ENCODE results near the gene DNAH11.

- TF ChIP-seq POLR2AphosphoS5 (IDR thresholded peaks at IDR 0.05; ENCODE audit: low read depth, low read length) (no peak), KAT2B (IDR thresholded peaks at IDR 0.05; ENCODE audit: borderline replicate concordance, low read depth, low read length) (no peak), ZBTB43 (CRISPR knock-in tag; conservative IDR thresholded peaks at IDR 0.05) (no peak), ZFP36 (IDR thresholded peaks at IDR 0.05; ENCODE audit: borderline replicate concordance, low read depth, low read length, partially characterized antibody) (no peak), CTCF (CRISPR knock-in tag; IDR thresholded peaks at IDR 0.05) (no peak), FOXP4 (CRISPR knock-in tag; IDR thresholded peaks at IDR 0.05) (no peak), ZNF749 (CRISPR knock-in tag; IDR thresholded peaks at IDR 0.05; ENCODE audit: borderline replicate concordance) (no peak)
Measured at GRCh38 chr7:21719846-21720245, 177.0 kb downstream of the DNAH11 start.

Measured in HepG2 (cell line).